GM23248 (cell line): ENCODE data around the gene CHRM1.

Source experiments
- EZH2 ChIP-seq: fragments of 200-600 bp; sonication (generic); IDR thresholded peaks from 2 replicates; pipeline ENCODE4 v1.6.1; 2018; ENCODE audit warnings: antibody characterized with exemption, mild to moderate bottlenecking; ENCODE audit not compliant: insufficient read depth, poor library complexity, severe bottlenecking
- EZH2phosphoT487 ChIP-seq: fragments of 200-600 bp; sonication (generic); IDR thresholded peaks from 2 replicates; pipeline ENCODE4 v1.6.1; 2018; ENCODE audit warnings: antibody characterized with exemption, moderate library complexity, mild to moderate bottlenecking, low read depth; ENCODE audit not compliant: insufficient read depth

- TF ChIP-seq EZH2phosphoT487 (no peak), EZH2 (no peak)
Measured at GRCh38 chr11:62896049-62896448, 25.1 kb downstream of the CHRM1 start.
